HepG2 (cell line): Measurements from ENCODE around the gene BRAP. TPM values are rescaled to one million over a fixed set of nuclear protein-coding genes. Genes with fewer than 3 reads are reported as not detected.

Experiments
- ATAC-seq: fragments of 200-7000 bp; cut with Tn5 transposase; 3 replicates; pipeline ENCODE4 v1.9.1; 2020; ENCODE audit warnings: mild to moderate bottlenecking, moderate library complexity
- BruUV-seq: library from RNA; stranded (reverse); fragments of 400-500 nt; replicated peaks from 2 replicates; lab custom pipeline; 2021; lab: Mats Ljungman, UMichigan
- CTCF ChIA-PET: fragments of 300-600 bp; formaldehyde crosslinking; extraction: SDS; loops from one replicate; lab custom pipeline; 2021; ENCODE audit warnings: low total read pairs, inconsistent platforms, low intra/inter-chr PET ratio; lab: Yijun Ruan, JAX
- POLR2A ChIA-PET: fragments of 350-600 bp; sonication (Branson Sonifier 250); formaldehyde crosslinking; loops from one replicate; lab custom pipeline; 2020; ENCODE audit warnings: antibody characterized with exemption, inconsistent platforms; lab: Yijun Ruan, JAX
- DNase-seq: peaks from one replicate; pipeline ENCODE4 v3.0.0-alpha.2; 2015; ENCODE audit warnings: low spot score
- FAIRE-seq: peaks from 3 replicates; lab custom pipeline; 2011; peaks lifted over from hg19 to GRCh38; lab: Jason Lieb, UNC
- H2AFZ ChIP-seq: one replicate; pipeline ENCODE4 v1.6.1; 2011; ENCODE audit warnings: low read length, inconsistent platforms
- H3K27ac ChIP-seq: fragments of 300-600 bp; 3 replicates; pipeline ENCODE4 v1.8.0; 2011; ENCODE audit warnings: mixed run types, mild to moderate bottlenecking, mixed read lengths, low read length, inconsistent platforms; ENCODE audit not compliant: insufficient read depth; ENCODE audit errors: extremely low read length
- H3K27me3 ChIP-seq, 2 experiments: fragments of 200-600 bp in 1 of 2; 2 replicates in 1 of 2; 3 replicates in 1 of 2; pipeline versions ENCODE4 v1.6.0 to v1.8.0; 2011; ENCODE audit warnings: low read length in 2 of 2, mild to moderate bottlenecking in 2 of 2, moderate library complexity in 2 of 2, inconsistent platforms in 1 of 2; ENCODE audit not compliant: insufficient read depth in 2 of 2, control insufficient read depth in 1 of 2
- H3K36me3 ChIP-seq, 2 experiments: fragments of 200-600 bp in 1 of 2; replicated peaks in 1 of 2; 2 replicates in 1 of 2; 3 replicates in 1 of 2; pipeline versions ENCODE4 v1.5.1 to v1.8.0; 2011; ENCODE audit warnings: low read length in 2 of 2, inconsistent platforms in 1 of 2; ENCODE audit not compliant: insufficient read depth in 2 of 2, control insufficient read depth in 1 of 2
- H3K4me1 ChIP-seq: 2 replicates; pipeline ENCODE4 v1.5.1; 2012; ENCODE audit warnings: low read length, inconsistent platforms; ENCODE audit not compliant: insufficient read depth
- H3K4me2 ChIP-seq: 2 replicates; pipeline ENCODE4 v1.6.0; 2011; ENCODE audit warnings: low read depth, low read length, inconsistent platforms
- H3K4me3 ChIP-seq, 3 experiments: fragments of 200-600 bp in 1 of 3; sonication (generic), shearing (Covaris generic) in 1 of 3; replicated peaks in 1 of 3; 2 replicates each; pipeline ENCODE4 v1.5.1; 2011 to 2016; ENCODE audit warnings: low read length in 3 of 3, inconsistent platforms in 2 of 3, low read depth in 2 of 3, mild to moderate bottlenecking in 2 of 3, control low read depth in 1 of 3, mixed read lengths in 1 of 3; ENCODE audit not compliant: insufficient read depth in 1 of 3
- H3K79me2 ChIP-seq: one replicate; pipeline ENCODE4 v1.6.1; 2011; ENCODE audit warnings: low read length, inconsistent platforms; ENCODE audit not compliant: insufficient read depth
- H3K9ac ChIP-seq: 2 replicates; pipeline ENCODE4 v1.6.0; 2011; ENCODE audit warnings: mild to moderate bottlenecking, low read depth, low read length, inconsistent platforms; ENCODE audit not compliant: insufficient read depth
- H3K9me3 ChIP-seq: 2 replicates; pipeline ENCODE4 v1.5.1; 2012; ENCODE audit warnings: mild to moderate bottlenecking, low read length
- H4K20me1 ChIP-seq: 2 replicates; pipeline ENCODE4 v1.6.0; 2011; ENCODE audit warnings: inconsistent platforms, mild to moderate bottlenecking, low read length, moderate library complexity; ENCODE audit not compliant: insufficient read depth
- HNF1A ChIP-seq, 2 experiments: sonication (generic) in 1 of 2; formaldehyde crosslinking in 1 of 2; IDR thresholded peaks; 2 replicates each; pipeline versions ENCODE4 v1.4.0 to v1.6.1; 2016 to 2020; ENCODE audit warnings: borderline replicate concordance in 1 of 2, low read depth in 1 of 2, mild to moderate bottlenecking in 1 of 2, missing genetic modification reagents in 1 of 2
- MXD3 ChIP-seq: IDR thresholded peaks from 2 replicates; pipeline ENCODE4 v1.6.1; 2016; ENCODE audit warnings: mild to moderate bottlenecking, missing biosample characterization, missing genetic modification reagents
- NCOR1 ChIP-seq: fragments of 200-600 bp; sonication (generic); IDR thresholded peaks from 2 replicates; pipeline ENCODE4 v1.7.0; 2017; ENCODE audit warnings: antibody characterized with exemption, low read length, borderline replicate concordance
- NFE2L2 ChIP-seq: fragments of 150-350 bp; IDR thresholded peaks from 2 replicates; pipeline ENCODE4 v1.6.1; 2014; ENCODE audit warnings: low read length
- PAF1 ChIP-seq: IDR thresholded peaks from 2 replicates; pipeline ENCODE4 v1.6.1; 2016; ENCODE audit warnings: missing genetic modification reagents, missing compliant biosample characterization
- ZBTB3 ChIP-seq: sonication (generic); formaldehyde crosslinking; IDR thresholded peaks from 2 replicates; pipeline ENCODE4 v1.4.0; 2020; ENCODE audit warnings: low read depth, mild to moderate bottlenecking, moderate library complexity, missing genetic modification reagents, borderline replicate concordance
- ZNF264 ChIP-seq: sonication (generic); formaldehyde crosslinking; IDR thresholded peaks from 2 replicates; pipeline ENCODE4 v1.4.0; 2020; ENCODE audit warnings: missing genetic modification reagents
- ZNF331 ChIP-seq: sonication (generic); formaldehyde crosslinking; IDR thresholded peaks from 2 replicates; pipeline ENCODE4 v1.4.0; 2020; ENCODE audit warnings: missing genetic modification reagents
- ZNF766 ChIP-seq: sonication (generic); formaldehyde crosslinking; IDR thresholded peaks from 2 replicates; pipeline ENCODE4 v1.5.0; 2020; ENCODE audit warnings: missing genetic modification reagents, borderline replicate concordance
- WGBS: methylation state at CpG from one replicate; pipeline ENCODE4 v1.1.6; 2017; ENCODE audit warnings: low lambda C conversion rate; 5-methylcytosine and 5-hydroxymethylcytosine counted together
- in situ Hi-C: cut with HindIII; loops from 2 replicates; pipeline ENCODE4 v1.10.0; 2017; ENCODE audit warnings: low pct_unique_long_range_greater_than_20kb; ENCODE audit not compliant: extremely low pct_ligation_motif_present
- intact Hi-C: fragments of 100-400 bp; cut with micrococcal nuclease; formaldehyde crosslinking; loops from one replicate; pipeline ENCODE4 v1.10.0; 2022; ENCODE audit not compliant: unreplicated experiment
- polyA plus RNA-seq, 8 experiments: library from polyadenylated mRNA; depleted of rRNA in 3 of 8; stranded (reverse) in 7 of 8; unstranded in 1 of 8; fragments of >200 nt; fragmentation: Illumina TruSeq in 4 of 8; extraction: Trizol in 4 of 8; gene quantifications; 2 replicates each; pipeline versions ENCODE4 v1.2.1 to v1.2.3, GENCODE V29; 2011 to 2016; ENCODE audit warnings: low read depth in 4 of 8, missing spikeins in 1 of 8, mixed read lengths in 1 of 8; ENCODE audit not compliant: insufficient read depth in 1 of 8
- total RNA-seq, 5 experiments: library from RNA; depleted of rRNA; stranded (reverse); fragments of >200 nt; fragmentation: Illumina TruSeq; extraction: Trizol; gene quantifications; 2 replicates each; pipeline ENCODE4 v1.2.3, GENCODE V29; 2016; ENCODE audit warnings: low read depth in 1 of 5

BRAP gene
- total and polyA plus RNA-seq, 2 of the 13 experiments (the other 11 are each of a cell fraction or from before 2014, with no cell fraction given) = 8.1 to 15.4 TPM

- Histone ChIP-seq H3K79me2 (no peaks in the 10 kb centered on the region), H2AFZ (no peak overlapping the region), H3K4me2 (no peak overlapping the region), H4K20me1 (no peaks in the 10 kb centered on the region), H3K4me3 (no peak overlapping the region), H3K27ac (no peak overlapping the region), H3K9me3 (no peaks in the 10 kb centered on the region), H3K9ac (no peak overlapping the region), H3K36me3 (no peaks in the 10 kb centered on the region), H3K27me3 (no peaks in the 10 kb centered on the region), H3K4me1 (0 out of 2 replicates have a peak, but pooled peaks cover 6% of the 10 kb centered on the region)
- no peak for FAIRE-seq
- in situ Hi-C loops = no loop called here
- 65% methylated on average over 3 of the region's 3 CpGs for WGBS
- BruUV-seq = no TSS peak
- intact Hi-C loops = no loop called here
- ChIA-PET POLR2A (interaction anchor here (1.2 kb wide), 1 partner anchor 79 kb away, joined by 3 read pairs; the partner anchor contains the start of gene BRAP), CTCF (no interaction called here)
- no peak for ATAC-seq
- TF ChIP-seq NFE2L2 = no peak
- no peak for TF ChIP-seq ZBTB3 (CRISPR knock-in tag)
- TF ChIP-seq ZNF331 = no peak
- no peak for TF ChIP-seq NCOR1
- TF ChIP-seq ZNF264 (CRISPR knock-in tag) = no peak
- DNase-seq = no peak
Observed at GRCh38 chr12:111606767-111607230, 79.0 kb downstream of the BRAP start.

GRCh38 chr12:111605911-111606766 lies 79.6 kb downstream of the BRAP start:
- H3K27me3 ChIP-seq = no peaks in the 10 kb centered on the region
- DNase-seq = no peak
- no peaks in the 10 kb centered on the region for H4K20me1 ChIP-seq
- peaks cover 8% of the 10 kb centered on the region for H3K4me1 ChIP-seq
- H3K27ac ChIP-seq = no peak overlapping the region
- no peak overlapping the region for H3K4me2 ChIP-seq
- no peak overlapping the region for H3K4me3 ChIP-seq
- BruUV-seq = no TSS peak
- in situ Hi-C loops (no loop called here), intact Hi-C loops (no loop called here)
- H3K9me3 ChIP-seq = no peaks in the 10 kb centered on the region
- no peak for ATAC-seq
- FAIRE-seq = no peak
- no peaks in the 10 kb centered on the region for H3K79me2 ChIP-seq
- no peak overlapping the region for H3K9ac ChIP-seq
- CTCF ChIA-PET = no interaction called here
- POLR2A ChIA-PET = interaction anchor here (1.2 kb wide), 1 partner anchor 79 kb away, joined by 3 read pairs; the partner anchor contains the start of gene BRAP
- no peak overlapping the region for H2AFZ ChIP-seq
- no peak for TF ChIP-seq MXD3
- no peak for TF ChIP-seq PAF1
- TF ChIP-seq ZNF766 (CRISPR knock-in tag) = no peak
- TF ChIP-seq HNF1A (IDR thresholded peaks at IDR 0.05; ENCODE audit: low read depth) = no peak
- no peak for TF ChIP-seq HNF1A (CRISPR knock-in tag; IDR thresholded peaks at IDR 0.05; ENCODE audit: borderline replicate concordance)
- TF ChIP-seq, all 625 proteins: peak for 0
- H3K36me3 ChIP-seq = no peaks in the 10 kb centered on the region
- WGBS = 91% methylated on average over 7 of the region's 7 CpGs
